Ovary (tissue), 10 donors: ENCODE measurements around the gene LILRB1. TPM values are rescaled to one million over a fixed set of nuclear protein-coding genes. Genes with fewer than 3 reads are reported as not detected.
"Not testable (repeated sequence)": the region's sequence is repeated elsewhere in the genome, so short reads cannot be mapped to it uniquely, and the experiment has no call there.

Experiments
- DNase-seq, 5 donors: peaks; one replicate each; pipeline ENCODE4 v3.0.0-alpha.2; 2019 to 2020
- H3K27ac ChIP-seq, 2 donors: fragments of 200-600 bp; one replicate each; pipeline versions ENCODE4 v1.5.1 to v1.8.0; 2019 to 2022
- H3K27me3 ChIP-seq: fragments of 200-600 bp; one replicate; pipeline ENCODE4 v1.8.0; 2022
- H3K36me3 ChIP-seq: fragments of 200-600 bp; sonication (generic); one replicate; pipeline ENCODE4 v1.5.1; 2019
- H3K4me1 ChIP-seq: one replicate; pipeline ENCODE4 v1.8.1; 2013; ENCODE audit warnings: mild to moderate bottlenecking, moderate library complexity; ENCODE audit not compliant: insufficient read depth
- H3K4me3 ChIP-seq: fragments of 200-600 bp; sonication (generic); one replicate; pipeline ENCODE4 v1.5.1; 2017
- H3K9me3 ChIP-seq, 2 donors: fragments of 200-600 bp in 1 of 2; sonication (generic) in 1 of 2; one replicate each; pipeline versions ENCODE4 v1.5.1 to v1.8.1; 2013 to 2019; ENCODE audit warnings: mild to moderate bottlenecking in 1 of 2, moderate library complexity in 1 of 2
- EP300 ChIP-seq: sonication (generic); formaldehyde crosslinking; IDR thresholded peaks from one replicate; pipeline ENCODE4 v1.6.1; 2017; ENCODE audit warnings: antibody characterized with exemption
- POLR2A ChIP-seq: fragments of 450-650 bp; IDR thresholded peaks from one replicate; pipeline ENCODE4 v1.6.1; 2017; ENCODE audit warnings: antibody characterized with exemption, mild to moderate bottlenecking, moderate library complexity
- WGBS, 3 donors: extraction: QIAGEN DNeasy Blood & Tissue Kit in 1 of 3; methylation state at CpG; one replicate each; pipeline versions ENCODE4 v1.1.5 to v1.1.7; 2013 to 2017; 5-methylcytosine and 5-hydroxymethylcytosine counted together
- intact Hi-C, 4 donors: fragments of 100-400 bp; cut with DNase I; formaldehyde crosslinking; loops; one replicate each; pipeline versions ENCODE4 v1.11.0 to v1.15.1; 2022 to 2023
- long read RNA-seq, 3 donors: library from polyadenylated mRNA in 2 of 3; unstranded in 2 of 3; transcript quantifications; one replicate each; pipeline ENCODE4 v2.0.0 and lab custom pipeline, GENCODE V29; 2021 to 2026
- polyA plus RNA-seq, 2 donors: library from polyadenylated mRNA; stranded (reverse); fragments of 200-250 nt in 1 of 2; fragments of 350-450 nt in 1 of 2; fragmentation: Illumina TruSeq in 1 of 2; extraction: RNeasy Lipid Tissue Mini Kit (QIAGEN cat#74804) in 1 of 2; gene quantifications; one replicate each; pipeline ENCODE4 v1.2.3, GENCODE V29; 2013 to 2014
- total RNA-seq, 7 donors: library from RNA; depleted of rRNA in 2 of 7; stranded (reverse); fragments of >200 nt in 2 of 7; fragmentation: NEBNext Ultra II Directional in 3 of 7; extraction: Animal tissue kit (Norgen Biotek cat#: 25700) in 3 of 7; gene quantifications; one replicate each; pipeline versions ENCODE4 v1.1.0 to v1.2.4, GENCODE V29; 2016 to 2023
- TF ChIP-seq, protein P1 (sequence below), 3 donors: fragments of 450-650 bp in 2 of 3; fragments of 200-600 bp in 1 of 3; IDR thresholded peaks; one replicate each; pipeline versions ENCODE4 v1.5.1 to v1.8.0; 2016 to 2022; ENCODE audit warnings: antibody characterized with exemption in 3 of 3, mild to moderate bottlenecking in 1 of 3
- donor health status: DM: no; HTN: no; CAD: no; lungs with moderate emphysema.
- donor health status: DM: no; HTN: no; CAD: no.
- donor health status: Bipolar disorder and iron deficiency.
- donor health status: DM: yes; HTN: yes; CAD: no.
- donor health status: DM: no; HTN: no; CAD: no.
- donor health status: DM: yes; HTN: yes; CAD: no.

LILRB1 gene
- total RNA-seq: 10 to 100 TPM in 1 of 7 donors, 1 to 10 TPM in 3, under 1 TPM in 3; 0.60 to 12.1 (median 1.6) TPM
- polyA plus RNA-seq: 1 to 10 TPM in 1 of 2 donors, under 1 TPM in 1; 0.63 to 1.9 TPM
- long read RNA-seq, donor 1, partial matches to known transcripts: 0 of 1 reads
- long read RNA-seq, donor 1, other reads (novel, unspliced or antisense): 1 of 1 reads
- long read RNA-seq, donor 2: 0 reads
- long read RNA-seq, donor 3, partial matches to known transcripts: 4 of 14 reads
- long read RNA-seq, donor 3, other reads (novel, unspliced or antisense): 7 of 14 reads

GRCh38 chr19:54630262-54630661 lies at the start of gene LILRB1:
Gene LILRB1 (plus strand): TSS chr19:54630484. CDS start chr19:54631074, 590 bp downstream.
- not testable (repeated sequence) for H3K36me3 ChIP-seq, H3K9me3 ChIP-seq, H3K4me1 ChIP-seq, H3K27ac ChIP-seq, DNase-seq, H3K27me3 ChIP-seq, H3K4me3 ChIP-seq
- intact Hi-C loops: loop anchor here in 1 of 4 donors (5.0 kb wide), 1 partner anchor 348 kb away; the partner anchor contains the start of gene LILRB2
- WGBS, 3 donors: 68 to 77% (median 70%) methylated on average over 9 of the region's 9 CpGs

DNA sequence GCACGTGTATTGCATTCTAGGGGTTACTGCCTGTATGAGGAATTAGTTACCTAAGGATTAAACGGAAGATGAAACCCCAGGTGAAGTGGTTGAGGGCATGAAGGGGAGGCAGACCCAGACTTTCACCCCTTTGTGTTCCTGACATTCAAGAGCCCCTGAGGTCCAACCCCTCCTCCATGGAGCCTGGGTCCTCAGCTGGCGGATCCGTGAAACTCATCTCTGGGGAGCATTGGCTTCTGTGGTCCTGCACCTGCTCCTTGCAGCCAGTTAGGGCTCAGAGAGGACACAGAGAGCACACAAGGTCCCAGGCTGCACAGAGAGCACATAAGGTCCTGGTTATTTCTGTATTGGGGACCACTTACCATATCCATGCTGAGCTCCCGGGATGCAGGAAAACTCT lies 43.9 kb upstream of the LILRB1 start:
- no peak overlapping the region for H3K27ac ChIP-seq
- WGBS, 3 donors: 48 to 75% (median 63%) methylated on average over 5 of the region's 5 CpGs
- H3K9me3 ChIP-seq: no peaks in the 10 kb centered on the region
- DNase-seq: no peak
- intact Hi-C loops: loop anchor here in 1 of 4 donors (2.0 kb wide), 1 partner anchor 306 kb away; the partner anchor contains the start of gene LILRB2
- TF ChIP-seq, protein P1, sequence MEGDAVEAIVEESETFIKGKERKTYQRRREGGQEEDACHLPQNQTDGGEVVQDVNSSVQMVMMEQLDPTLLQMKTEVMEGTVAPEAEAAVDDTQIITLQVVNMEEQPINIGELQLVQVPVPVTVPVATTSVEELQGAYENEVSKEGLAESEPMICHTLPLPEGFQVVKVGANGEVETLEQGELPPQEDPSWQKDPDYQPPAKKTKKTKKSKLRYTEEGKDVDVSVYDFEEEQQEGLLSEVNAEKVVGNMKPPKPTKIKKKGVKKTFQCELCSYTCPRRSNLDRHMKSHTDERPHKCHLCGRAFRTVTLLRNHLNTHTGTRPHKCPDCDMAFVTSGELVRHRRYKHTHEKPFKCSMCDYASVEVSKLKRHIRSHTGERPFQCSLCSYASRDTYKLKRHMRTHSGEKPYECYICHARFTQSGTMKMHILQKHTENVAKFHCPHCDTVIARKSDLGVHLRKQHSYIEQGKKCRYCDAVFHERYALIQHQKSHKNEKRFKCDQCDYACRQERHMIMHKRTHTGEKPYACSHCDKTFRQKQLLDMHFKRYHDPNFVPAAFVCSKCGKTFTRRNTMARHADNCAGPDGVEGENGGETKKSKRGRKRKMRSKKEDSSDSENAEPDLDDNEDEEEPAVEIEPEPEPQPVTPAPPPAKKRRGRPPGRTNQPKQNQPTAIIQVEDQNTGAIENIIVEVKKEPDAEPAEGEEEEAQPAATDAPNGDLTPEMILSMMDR (IDR thresholded peaks at IDR 0.05): no peak
- no peak for TF ChIP-seq POLR2A
- TF ChIP-seq EP300: no peak
- H3K27me3 ChIP-seq: no peaks in the 10 kb centered on the region
- H3K4me1 ChIP-seq: no peaks in the 10 kb centered on the region
- no peaks in the 10 kb centered on the region for H3K36me3 ChIP-seq
- H3K4me3 ChIP-seq: no peak overlapping the region

DNA sequence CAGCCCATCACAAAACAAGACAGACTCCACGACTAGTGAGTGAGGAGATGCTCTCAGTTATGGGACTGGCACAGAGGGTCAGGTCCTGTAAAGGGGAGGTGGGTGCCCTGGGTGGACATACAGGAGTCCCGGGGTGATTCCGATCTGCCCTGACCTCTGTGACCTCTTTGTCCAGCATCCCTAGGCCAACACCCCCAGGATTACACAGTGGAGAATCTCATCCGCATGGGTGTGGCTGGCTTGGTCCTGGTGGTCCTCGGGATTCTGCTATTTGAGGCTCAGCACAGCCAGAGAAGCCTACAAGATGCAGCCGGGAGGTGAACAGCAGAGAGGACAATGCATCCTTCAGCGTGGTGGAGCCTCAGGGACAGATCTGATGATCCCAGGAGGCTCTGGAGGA lies 43.3 kb upstream of the LILRB1 start:
- intact Hi-C loops: loop anchor here in 1 of 4 donors (2.0 kb wide), 1 partner anchor 306 kb away; the partner anchor contains the start of gene LILRB2
- TF ChIP-seq EP300 (no peak), POLR2A (no peak)
- TF ChIP-seq, protein P1 (IDR thresholded peaks at IDR 0.05): no peak
- Histone ChIP-seq H3K9me3 (no peaks in the 10 kb centered on the region), H3K4me3 (no peak overlapping the region), H3K4me1 (no peaks in the 10 kb centered on the region), H3K36me3 (no peaks in the 10 kb centered on the region), H3K27me3 (no peaks in the 10 kb centered on the region), H3K27ac (no peak overlapping the region)
- WGBS, 3 donors: 58 to 68% (median 63%) methylated on average over 7 of the region's 7 CpGs
- no peak for DNase-seq

DNA sequence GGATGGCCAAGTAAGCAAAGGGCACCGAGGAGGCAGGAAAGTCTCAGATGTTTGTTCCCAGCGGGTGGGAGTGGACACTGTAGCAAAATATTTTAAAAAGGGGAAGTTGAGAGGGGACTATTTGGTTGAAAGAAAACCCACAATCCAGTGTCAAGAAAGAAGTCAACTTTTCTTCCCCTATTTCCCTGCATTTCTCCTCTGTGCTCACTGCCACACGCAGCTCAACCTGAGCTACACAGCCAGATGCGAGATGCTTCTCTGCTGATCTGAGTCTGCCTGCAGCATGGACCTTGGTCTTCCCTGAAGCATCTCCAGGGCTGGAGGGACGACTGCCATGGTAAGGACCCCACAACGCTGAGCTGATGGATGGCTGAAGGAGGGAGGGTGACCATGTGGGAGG lies 36.8 kb upstream of the LILRB1 start, which contains the start of gene LILRA1:
TSS of gene LILRA1 (plus strand) at position 188 of the 400 bp plus-strand sequence. CDS start 613 bp downstream, outside the sequence.
- H3K27me3 ChIP-seq, H3K4me3 ChIP-seq, DNase-seq, H3K4me1 ChIP-seq, H3K27ac ChIP-seq, H3K36me3 ChIP-seq, intact Hi-C loops, H3K9me3 ChIP-seq: not testable (repeated sequence)
- WGBS, 3 donors: 63 to 69% (median 67%) methylated on average over 6 of the region's 6 CpGs

- intact Hi-C loops, H3K27ac ChIP-seq, H3K36me3 ChIP-seq, H3K4me1 ChIP-seq, H3K9me3 ChIP-seq, DNase-seq, H3K27me3 ChIP-seq, H3K4me3 ChIP-seq: not testable (repeated sequence)
- 54 to 74% (median 63%) methylated on average over 8 to 9 of the region's 9 CpGs for WGBS, 3 donors
Observed at GRCh38 chr19:54593931-54594626, 36.2 kb upstream of the LILRB1 start.

DNA sequence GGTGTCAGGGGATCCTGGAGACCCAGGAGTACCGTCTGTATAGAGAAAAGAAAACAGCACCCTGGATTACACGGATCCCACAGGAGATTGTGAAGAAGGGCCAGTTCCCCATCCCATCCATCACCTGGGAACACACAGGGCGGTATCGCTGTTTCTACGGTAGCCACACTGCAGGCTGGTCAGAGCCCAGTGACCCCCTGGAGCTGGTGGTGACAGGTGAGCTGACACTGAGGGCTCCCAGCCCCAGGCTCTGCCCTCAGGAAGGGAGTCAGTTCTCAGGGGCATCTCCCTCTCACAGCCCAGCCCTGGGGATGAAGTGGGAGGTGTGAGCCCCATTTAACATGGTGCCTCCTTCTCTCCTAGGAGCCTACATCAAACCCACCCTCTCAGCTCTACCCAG lies 35.5 kb upstream of the LILRB1 start:
- Histone ChIP-seq H3K9me3 (no peaks in the 10 kb centered on the region), H3K4me3 (no peak overlapping the region), H3K4me1 (no peaks in the 10 kb centered on the region), H3K27ac (no peak overlapping the region), H3K36me3 (no peaks in the 10 kb centered on the region), H3K27me3 (no peaks in the 10 kb centered on the region)
- no peak for DNase-seq
- 75 to 83% (median 79%) methylated on average over 5 of the region's 5 CpGs for WGBS, 3 donors
- intact Hi-C loops: no loop called here
- TF ChIP-seq, protein P1 (IDR thresholded peaks at IDR 0.05): no peak

DNA sequence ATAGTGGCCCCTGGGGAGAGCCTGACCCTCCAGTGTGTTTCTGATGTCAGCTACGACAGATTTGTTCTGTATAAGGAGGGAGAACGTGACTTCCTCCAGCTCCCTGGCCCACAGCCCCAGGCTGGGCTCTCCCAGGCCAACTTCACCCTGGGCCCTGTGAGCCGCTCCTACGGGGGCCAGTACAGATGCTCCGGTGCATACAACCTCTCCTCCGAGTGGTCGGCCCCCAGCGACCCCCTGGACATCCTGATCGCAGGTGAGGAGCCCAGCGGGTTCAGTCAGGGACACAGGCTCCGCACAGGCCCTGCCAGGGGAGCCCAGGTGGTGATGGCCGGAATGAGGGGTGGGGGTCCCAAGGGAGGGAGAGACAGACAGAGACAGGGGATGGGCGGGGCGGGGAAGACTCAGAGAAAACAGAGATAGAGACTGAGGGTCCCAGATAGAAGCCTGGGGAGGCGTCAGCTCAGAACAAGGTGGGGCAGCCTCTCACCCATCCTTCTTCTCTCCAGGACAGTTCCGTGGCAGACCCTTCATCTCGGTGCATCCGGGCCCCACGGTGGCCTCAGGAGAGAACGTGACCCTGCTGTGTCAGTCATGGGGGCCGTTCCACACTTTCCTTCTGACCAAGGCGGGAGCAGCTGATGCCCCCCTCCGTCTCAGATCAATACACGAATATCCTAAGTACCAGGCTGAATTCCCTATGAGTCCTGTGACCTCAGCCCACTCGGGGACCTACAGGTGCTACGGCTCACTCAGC lies 34.4 kb upstream of the LILRB1 start:
- H3K9me3 ChIP-seq, H3K27me3 ChIP-seq, H3K4me3 ChIP-seq, H3K27ac ChIP-seq, H3K36me3 ChIP-seq, intact Hi-C loops, DNase-seq, H3K4me1 ChIP-seq: not testable (repeated sequence)
- 75 to 83% (median 83%) methylated on average over 23 to 26 of the region's 26 CpGs for WGBS, 3 donors
